Testis (tissue), 3 donors: Measurements from ENCODE around the gene NAXE. TPM values are rescaled to one million over a fixed set of nuclear protein-coding genes. Genes with fewer than 3 reads are reported as not detected.

Source experiments
- DNase-seq: peaks from one replicate; pipeline ENCODE4 v3.0.0-alpha.2; 2019
- H3K27ac ChIP-seq, 2 donors: fragments of 200-600 bp; sonication (generic); one replicate each; pipeline ENCODE4 v1.5.1; 2019
- H3K27me3 ChIP-seq: fragments of 200-600 bp; sonication (generic); one replicate; pipeline ENCODE4 v1.5.1; 2019
- H3K36me3 ChIP-seq: fragments of 200-600 bp; sonication (generic); one replicate; pipeline ENCODE4 v1.5.1; 2017; ENCODE audit warnings: low read depth; ENCODE audit errors: missing control alignments
- H3K4me1 ChIP-seq: fragments of 200-600 bp; sonication (generic); one replicate; pipeline ENCODE4 v1.5.1; 2019
- H3K4me3 ChIP-seq, 2 donors: fragments of 200-600 bp; sonication (generic); one replicate each; pipeline ENCODE4 v1.5.1; 2017 to 2019
- H3K9me3 ChIP-seq: fragments of 200-600 bp; sonication (generic); one replicate; pipeline ENCODE4 v1.5.1; 2017
- CTCF ChIP-seq, 3 experiments: fragments of 450-650 bp in 2 of 3; fragments of 200-600 bp in 1 of 3; sonication (generic) in 1 of 3; IDR thresholded peaks; one replicate each; pipeline ENCODE4 v1.5.1; 2016 to 2019; ENCODE audit warnings: antibody characterized with exemption in 3 of 3, mild to moderate bottlenecking in 2 of 3, moderate library complexity in 1 of 3
- POLR2A ChIP-seq: fragments of 450-650 bp; IDR thresholded peaks from one replicate; pipeline ENCODE4 v1.6.1; 2017; ENCODE audit warnings: antibody characterized with exemption, mild to moderate bottlenecking, moderate library complexity
- WGBS, 2 donors: methylation state at CpG; one replicate each; pipeline ENCODE4 v1.1.5; 2018; 5-methylcytosine and 5-hydroxymethylcytosine counted together
- intact Hi-C: fragments of 100-400 bp; cut with DNase I; formaldehyde crosslinking; loops from one replicate; pipeline ENCODE4 v1.15.1; 2023; ENCODE audit warnings: low total_unique reads
- polyA plus RNA-seq: library from polyadenylated mRNA; stranded (reverse); fragments of 350-450 nt; fragmentation: Illumina TruSeq; extraction: RNeasy Lipid Tissue Mini Kit (QIAGEN cat#74804); gene quantifications from one replicate; pipeline ENCODE4 v1.2.3, GENCODE V29; 2014; ENCODE audit warnings: low read depth, low replicate concordance; ENCODE audit not compliant: insufficient read depth
- total RNA-seq, 2 donors: library from RNA; depleted of rRNA; stranded (reverse); fragments of >200 nt; gene quantifications; one replicate each; pipeline ENCODE4 v1.2.3, GENCODE V29; 2016

NAXE gene
- total and polyA plus RNA-seq, 3 donors from 2014 or later = 110 to 200 (median 142) TPM

GRCh38 chr1:156624814-156625435, 33.3 kb downstream of the NAXE start:
- no peaks in the 10 kb centered on the region for H3K27me3 ChIP-seq
- H3K4me3 ChIP-seq = peak overlapping the region; percentile 47 to 62
- DNase-seq = no peak
- no peak for TF ChIP-seq POLR2A
- no peak for TF ChIP-seq CTCF (IDR thresholded peaks at IDR 0.05)
- 2 to 20% methylated on average over 2 to 51 of the region's 55 CpGs for WGBS, 2 donors
- peaks cover 18% of the 10 kb centered on the region for H3K4me1 ChIP-seq
- no peaks in the 10 kb centered on the region for H3K9me3 ChIP-seq
- H3K27ac ChIP-seq = peak overlapping the region in 1 of 2 donors; percentile 41
- no peaks in the 10 kb centered on the region for H3K36me3 ChIP-seq
- intact Hi-C loops = no loop called here

GRCh38 chr1:156625436-156626078, 34.0 kb downstream of the NAXE start:
- H3K9me3 ChIP-seq = no peaks in the 10 kb centered on the region
- peak overlapping the region; percentile 47 to 62 for H3K4me3 ChIP-seq
- peaks cover 18% of the 10 kb centered on the region for H3K4me1 ChIP-seq
- H3K27ac ChIP-seq = peak overlapping the region in 1 of 2 donors; percentile 24
- peak; percentile 75 for DNase-seq
- TF ChIP-seq CTCF (IDR thresholded peaks at IDR 0.05) = peak; percentile 73 to 83 (median 78)
- no peak for TF ChIP-seq POLR2A
- WGBS, 2 donors = 2% methylated on average over 23 to 45 of the region's 45 CpGs
- intact Hi-C loops = no loop called here
- no peaks in the 10 kb centered on the region for H3K36me3 ChIP-seq
- H3K27me3 ChIP-seq = no peaks in the 10 kb centered on the region

GRCh38 chr1:156626079-156626438, 34.5 kb downstream of the NAXE start:
- DNase-seq = no peak
- no peak for TF ChIP-seq CTCF (IDR thresholded peaks at IDR 0.05)
- no peak for TF ChIP-seq POLR2A
- peaks cover 18% of the 10 kb centered on the region for H3K4me1 ChIP-seq
- H3K4me3 ChIP-seq = no peak overlapping the region
- H3K36me3 ChIP-seq = no peaks in the 10 kb centered on the region
- intact Hi-C loops = no loop called here
- 34 to 37% methylated on average over 4 of the region's 4 CpGs for WGBS, 2 donors
- no peaks in the 10 kb centered on the region for H3K9me3 ChIP-seq
- no peak overlapping the region for H3K27ac ChIP-seq
- H3K27me3 ChIP-seq = no peaks in the 10 kb centered on the region

- no peaks in the 10 kb centered on the region for H3K36me3 ChIP-seq
- no peak overlapping the region for H3K27ac ChIP-seq
- H3K4me1 ChIP-seq = peaks cover 18% of the 10 kb centered on the region
- no peak overlapping the region for H3K4me3 ChIP-seq
- intact Hi-C loops = no loop called here
- DNase-seq = peak; percentile 70
- TF ChIP-seq POLR2A (no peak), CTCF (IDR thresholded peaks at IDR 0.05) (peak; percentile 41 to 69 (median 58))
- WGBS, 2 donors = 75 to 83% methylated on average over 2 of the region's 2 CpGs
- no peaks in the 10 kb centered on the region for H3K27me3 ChIP-seq
- no peaks in the 10 kb centered on the region for H3K9me3 ChIP-seq
Observed at GRCh38 chr1:156627313-156627880, 35.8 kb downstream of the NAXE start.
